ENCODE data around the gene CADPS. TPM values are rescaled to one million over a fixed set of nuclear protein-coding genes. Genes with fewer than 3 reads are reported as not detected.

CADPS gene
- total and polyA plus RNA-seq, 8 donors = 0.50 to 2.9 (median 2.2) TPM

- no peaks in the 10 kb centered on the region for H3K27me3 ChIP-seq
- no peak for TF ChIP-seq CTCF (IDR thresholded peaks at IDR 0.05)
- intact Hi-C loops (cut with DNase I) = no loop called here
- no peaks in the 10 kb centered on the region for H3K9me3 ChIP-seq
- no peaks in the 10 kb centered on the region for H3K4me1 ChIP-seq
- H3K36me3 ChIP-seq = no peaks in the 10 kb centered on the region
- DNase-seq (no peak), ATAC-seq (no peak)
- H3K27ac ChIP-seq = no peak overlapping the region
- H3K4me3 ChIP-seq = no peak overlapping the region
Measured at GRCh38 chr3:62688812-62689211, 186.4 kb downstream of the CADPS start.

GRCh38 chr3:62688050-62688449, 187.2 kb downstream of the CADPS start:
- no peaks in the 10 kb centered on the region for H3K27me3 ChIP-seq
- no peak for TF ChIP-seq CTCF (IDR thresholded peaks at IDR 0.05)
- intact Hi-C loops (cut with DNase I) = no loop called here
- H3K36me3 ChIP-seq = no peaks in the 10 kb centered on the region
- H3K4me3 ChIP-seq = no peak overlapping the region
- no peaks in the 10 kb centered on the region for H3K9me3 ChIP-seq
- ATAC-seq (no peak), DNase-seq (no peak)
- no peaks in the 10 kb centered on the region for H3K4me1 ChIP-seq
- H3K27ac ChIP-seq = no peak overlapping the region

- ATAC-seq (no peak), DNase-seq (no peak)
- no peak overlapping the region for H3K4me3 ChIP-seq
- no peaks in the 10 kb centered on the region for H3K9me3 ChIP-seq
- no peak overlapping the region for H3K27ac ChIP-seq
- no peak for TF ChIP-seq CTCF (IDR thresholded peaks at IDR 0.05)
- no peaks in the 10 kb centered on the region for H3K27me3 ChIP-seq
- intact Hi-C loops (cut with DNase I) = no loop called here
- H3K4me1 ChIP-seq = no peaks in the 10 kb centered on the region
- H3K36me3 ChIP-seq = no peaks in the 10 kb centered on the region
Measured at GRCh38 chr3:62686503-62687294, 188.5 kb downstream of the CADPS start.

- intact Hi-C loops (cut with DNase I) = no loop called here
- no peak for DNase-seq
- Histone ChIP-seq H3K4me1 (no peaks in the 10 kb centered on the region), H3K27me3 (no peaks in the 10 kb centered on the region), H3K9me3 (no peaks in the 10 kb centered on the region), H3K27ac (no peak overlapping the region), H3K4me3 (no peak overlapping the region), H3K36me3 (no peaks in the 10 kb centered on the region)
- TF ChIP-seq CTCF (IDR thresholded peaks at IDR 0.05) = no peak
- no peak for ATAC-seq
Measured at GRCh38 chr3:62682826-62683225, 192.4 kb downstream of the CADPS start.

GRCh38 chr3:62679988-62680387, 195.2 kb downstream of the CADPS start:
- H3K4me1 ChIP-seq = no peaks in the 10 kb centered on the region
- intact Hi-C loops (cut with DNase I) = no loop called here
- H3K27ac ChIP-seq = no peak overlapping the region
- H3K9me3 ChIP-seq = no peaks in the 10 kb centered on the region
- H3K36me3 ChIP-seq = no peaks in the 10 kb centered on the region
- no peak for TF ChIP-seq CTCF (IDR thresholded peaks at IDR 0.05)
- no peak for DNase-seq
- no peaks in the 10 kb centered on the region for H3K27me3 ChIP-seq
- no peak for ATAC-seq
- no peak overlapping the region for H3K4me3 ChIP-seq

Data from left lung (tissue), 10 donors.